ENCODE data around the gene JADE2. TPM values are rescaled to one million over a fixed set of nuclear protein-coding genes. Genes with fewer than 3 reads are reported as not detected.
A peak's percentile ranks its signal among the peaks of the same experiment; 100 is the strongest.

Gene JADE2
- total RNA-seq: 10 to 100 TPM; 22.8 to 54.8 (median 33.9) TPM
- polyA plus RNA-seq: 10 to 100 TPM in 1 of 2 donors, 1 to 10 TPM in 1; 8.3 to 17.1 TPM
- long read RNA-seq, donor 1, partial matches to known transcripts: 0 of 11 reads
- long read RNA-seq, donor 1, other reads (novel, unspliced or antisense): 11 of 11 reads
- long read RNA-seq, donor 2, full-length matches to known transcripts: 2 of 32 reads
- long read RNA-seq, donor 2, partial matches to known transcripts: 12 of 32 reads
- long read RNA-seq, donor 2, other reads (novel, unspliced or antisense): 18 of 32 reads
- long read RNA-seq, donor 3, partial matches to known transcripts: 5 of 14 reads
- long read RNA-seq, donor 3, other reads (novel, unspliced or antisense): 8 of 14 reads

GRCh38 chr5:134524826-134525682, at the start of gene JADE2:
Gene JADE2, plus strand, starts transcription at chr5:134525670. Its CDS starts 10,188 bp downstream, at chr5:134535858.
- Histone ChIP-seq H3K36me3 (no peaks in the 10 kb centered on the region), H3K4me1 (peaks cover 1 to 37% (median 25%) of the 10 kb centered on the region in 12 donors), H3K9me3 (no peaks in the 10 kb centered on the region), H3K27me3 (no peaks in the 10 kb centered on the region), H3K4me3 (peak within 1 kb of the TSS; percentile 62 to 98 (median 82)), H3K27ac (peak within 1 kb of the TSS; percentile 94 to 100 (median 98))
- peak; percentile 72 to 87 (median 77) for DNase-seq
- intact Hi-C loops (cut with DNase I): loop anchor here (1.0 to 5.0 kb wide), 10 partner anchors 18 to 348 kb away; partner anchors contain the start of genes UBE2B (in 6 of the 10), CDKN2AIPNL (in 5 of the 10), SEC24A (in 1 of the 10) and SKP1 (in 1 of the 10)
- TF ChIP-seq POLR2A (IDR thresholded peaks at IDR 0.05): peak in 1 of 2 donors; percentile 25
- TF ChIP-seq CTCF (IDR thresholded peaks at IDR 0.05): peak in 4 of 12 donors; percentile 4 to 21 (median 13)
- WGBS, 4 donors: 0 to 1% (median 0%) methylated on average over 45 to 57 of the region's 57 CpGs
- peak; percentile 47 to 54 (median 52) for ATAC-seq

DNA sequence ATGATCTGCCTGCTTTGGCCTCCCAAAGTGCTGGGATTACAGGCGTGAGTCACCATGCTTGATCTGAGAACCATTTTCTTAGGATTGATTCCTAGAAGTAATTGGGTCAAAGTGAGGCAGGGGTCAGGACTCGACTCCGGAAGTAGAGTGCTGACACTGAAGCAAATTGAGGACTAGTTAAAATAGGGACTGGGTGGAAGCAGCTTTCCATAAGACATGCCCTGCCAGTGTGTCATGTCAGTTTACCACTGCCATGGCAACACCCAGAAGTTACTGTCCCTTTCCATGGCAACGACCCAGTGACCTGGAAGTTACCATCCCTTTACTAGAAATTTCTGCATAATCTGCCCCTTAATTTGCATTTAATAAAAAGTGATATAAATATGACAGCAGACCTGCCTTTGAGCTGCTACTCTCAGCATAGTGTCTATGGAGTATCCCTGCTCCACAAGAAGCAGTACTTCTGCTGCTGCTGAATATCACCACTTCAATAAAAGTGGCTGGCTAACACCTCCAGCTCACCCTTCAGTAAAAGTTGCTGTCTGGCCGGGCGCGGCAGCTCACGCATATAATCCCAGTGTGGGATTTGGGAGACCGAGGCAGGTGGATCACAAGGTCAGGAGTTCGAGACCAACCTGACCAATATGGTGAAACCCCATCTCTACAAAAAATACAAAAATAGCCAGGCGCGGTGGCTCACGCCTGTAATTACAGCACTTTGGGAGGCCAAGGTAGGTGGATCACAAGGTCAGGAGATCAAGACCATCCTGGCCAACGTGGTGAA, 47.8 kb upstream of the JADE2 start:
- H3K36me3 ChIP-seq: no peaks in the 10 kb centered on the region
- no peak for DNase-seq
- no peaks in the 10 kb centered on the region for H3K27me3 ChIP-seq
- TF ChIP-seq POLR2A (IDR thresholded peaks at IDR 0.05) (no peak), CTCF (IDR thresholded peaks at IDR 0.05) (no peak)
- no peak overlapping the region for H3K27ac ChIP-seq
- H3K4me3 ChIP-seq: no peak overlapping the region
- 84 to 93% (median 86%) methylated on average over 13 to 14 of the region's 14 CpGs for WGBS, 4 donors
- no peak for ATAC-seq
- H3K9me3 ChIP-seq: peaks cover 0 to 5% (median 0%) of the 10 kb centered on the region in 12 donors
- no peaks in the 10 kb centered on the region for H3K4me1 ChIP-seq
- intact Hi-C loops (cut with DNase I): no loop called here

DNA sequence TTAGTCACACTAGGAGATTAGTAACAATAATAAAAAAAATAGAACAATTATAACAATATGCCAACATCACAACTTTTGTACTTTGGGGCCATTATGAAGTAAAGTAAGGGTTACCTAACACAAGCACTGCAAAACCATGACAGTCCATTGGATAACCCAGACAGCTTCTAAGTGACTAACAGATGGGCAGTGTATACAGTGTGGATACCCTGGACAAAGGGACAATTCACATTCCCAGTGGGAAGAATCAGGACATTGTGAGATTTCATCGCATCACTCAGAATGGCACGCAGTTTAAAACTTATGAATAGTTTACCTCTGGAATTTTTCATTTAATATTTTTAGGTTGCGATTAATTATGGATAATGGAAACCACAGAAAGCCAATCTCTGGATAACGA, 45.6 kb upstream of the JADE2 start:
- intact Hi-C loops (cut with DNase I): no loop called here
- H3K36me3 ChIP-seq: no peaks in the 10 kb centered on the region
- 82 to 90% (median 87%) methylated on average over 4 of the region's 4 CpGs for WGBS, 4 donors
- no peak for TF ChIP-seq CTCF (IDR thresholded peaks at IDR 0.05)
- TF ChIP-seq POLR2A (IDR thresholded peaks at IDR 0.05): no peak
- H3K4me1 ChIP-seq: no peaks in the 10 kb centered on the region
- H3K4me3 ChIP-seq: no peak overlapping the region
- DNase-seq: no peak
- H3K27ac ChIP-seq: no peak overlapping the region
- no peaks in the 10 kb centered on the region for H3K27me3 ChIP-seq
- H3K9me3 ChIP-seq: no peaks in the 10 kb centered on the region
- ATAC-seq: no peak

Data from heart left ventricle (tissue), 16 donors.